Rectal smooth muscle tissue (tissue), 1 donor: ENCODE data around the gene IL32.
"Not testable (repeated sequence)": the region's sequence is repeated elsewhere in the genome, so short reads cannot be mapped to it uniquely, and the experiment has no call there.

ENCODE experiments used
- H3K27ac ChIP-seq: one replicate; pipeline ENCODE4 v1.7.0; 2013; ENCODE audit warnings: low read depth, low read length, inconsistent platforms
- H3K27me3 ChIP-seq: one replicate; pipeline ENCODE4 v1.7.0; 2013; ENCODE audit warnings: low read length; ENCODE audit not compliant: control insufficient read depth, insufficient read depth
- H3K36me3 ChIP-seq: one replicate; pipeline ENCODE4 v1.7.0; 2013; ENCODE audit warnings: low read length; ENCODE audit not compliant: control insufficient read depth, insufficient read depth
- H3K4me1 ChIP-seq: one replicate; pipeline ENCODE4 v1.7.0; 2013; ENCODE audit warnings: low read length; ENCODE audit not compliant: control insufficient read depth, insufficient read depth
- H3K4me3 ChIP-seq: one replicate; pipeline ENCODE4 v1.7.0; 2013; ENCODE audit warnings: low read length
- H3K9ac ChIP-seq: one replicate; pipeline ENCODE4 v1.7.0; 2013; ENCODE audit warnings: low read length

The IL32 gene

GRCh38 chr16:3059041-3059722, 6.3 kb upstream of the IL32 start:
- Histone ChIP-seq H3K27me3 (no peaks in the 10 kb centered on the region), H3K27ac (peak overlapping the region; percentile 55), H3K4me1 (no peaks in the 10 kb centered on the region), H3K9ac (peak overlapping the region; percentile 86), H3K36me3 (no peaks in the 10 kb centered on the region), H3K4me3 (peak overlapping the region; percentile 80)

GRCh38 chr16:3059723-3060242, 5.7 kb upstream of the IL32 start:
- peak overlapping the region; percentile 12 for H3K9ac ChIP-seq
- H3K4me3 ChIP-seq, result peak overlapping the region; percentile 66

GRCh38 chr16:3060339-3061127, 4.9 kb upstream of the IL32 start:
- Histone ChIP-seq H3K36me3 (no peaks in the 10 kb centered on the region), H3K4me1 (no peaks in the 10 kb centered on the region), H3K27me3 (no peaks in the 10 kb centered on the region), H3K4me3 (no peak overlapping the region), H3K27ac (no peak overlapping the region), H3K9ac (no peak overlapping the region)

More at GRCh38 chr16:3059723-3060242, 5.7 kb upstream of the IL32 start:
- no peaks in the 10 kb centered on the region for H3K36me3 ChIP-seq
- H3K27me3 ChIP-seq, result no peaks in the 10 kb centered on the region
- no peaks in the 10 kb centered on the region for H3K4me1 ChIP-seq
- H3K27ac ChIP-seq, result peak overlapping the region; percentile 55

GRCh38 chr16:3062553-3062952, 2.9 kb upstream of the IL32 start:
- Histone ChIP-seq H3K9ac (no peak overlapping the region), H3K4me3 (no peak overlapping the region), H3K27ac (no peak overlapping the region), H3K4me1 (no peaks in the 10 kb centered on the region), H3K27me3 (no peaks in the 10 kb centered on the region), H3K36me3 (no peaks in the 10 kb centered on the region)

GRCh38 chr16:3063625-3064386, 1.6 kb upstream of the IL32 start:
- no peak overlapping the region for H3K4me3 ChIP-seq
- H3K36me3 ChIP-seq, result no peaks in the 10 kb centered on the region
- H3K9ac ChIP-seq, result no peak overlapping the region
- no peaks in the 10 kb centered on the region for H3K27me3 ChIP-seq
- H3K4me1 ChIP-seq, result no peaks in the 10 kb centered on the region
- no peak overlapping the region for H3K27ac ChIP-seq

- Histone ChIP-seq H3K9ac (peak overlapping the region; percentile 66), H3K36me3 (no peaks in the 10 kb centered on the region), H3K27ac (peak overlapping the region; percentile 38), H3K4me3 (peak overlapping the region; percentile 57), H3K4me1 (no peaks in the 10 kb centered on the region), H3K27me3 (no peaks in the 10 kb centered on the region)
Observed at GRCh38 chr16:3065742-3066439, 451 bp downstream of the IL32 start.

- no peaks in the 10 kb centered on the region for H3K4me1 ChIP-seq
- no peaks in the 10 kb centered on the region for H3K36me3 ChIP-seq
- no peaks in the 10 kb centered on the region for H3K27me3 ChIP-seq
- no peak overlapping the region for H3K27ac ChIP-seq
- H3K4me3 ChIP-seq, result peak overlapping the region; percentile 57
- H3K9ac ChIP-seq, result peak overlapping the region; percentile 29
Observed at GRCh38 chr16:3066440-3066748, 954 bp downstream of the IL32 start.

- no peak overlapping the region for H3K27ac ChIP-seq
Observed at GRCh38 chr16:3068487-3068886, 3.0 kb downstream of the IL32 start.

GRCh38 chr16:3069146-3069545, 3.7 kb downstream of the IL32 start:
- not testable (repeated sequence) for H3K4me1 ChIP-seq

More at GRCh38 chr16:3068487-3068886, 3.0 kb downstream of the IL32 start:
- H3K4me1 ChIP-seq, result no peaks in the 10 kb centered on the region
- no peak overlapping the region for H3K9ac ChIP-seq
- H3K27me3 ChIP-seq, result no peaks in the 10 kb centered on the region
- no peaks in the 10 kb centered on the region for H3K36me3 ChIP-seq
- H3K4me3 ChIP-seq, result no peak overlapping the region

GRCh38 chr16:3070608-3071111, 5.2 kb downstream of the IL32 start:
- H3K4me3 ChIP-seq, result no peak overlapping the region
- H3K27ac ChIP-seq, result no peak overlapping the region
- no peak overlapping the region for H3K9ac ChIP-seq
- H3K27me3 ChIP-seq, result no peaks in the 10 kb centered on the region
- H3K4me1 ChIP-seq, result no peaks in the 10 kb centered on the region
- no peaks in the 10 kb centered on the region for H3K36me3 ChIP-seq

More at GRCh38 chr16:3069146-3069545, 3.7 kb downstream of the IL32 start:
- H3K27me3 ChIP-seq, H3K4me3 ChIP-seq, H3K36me3 ChIP-seq, H3K27ac ChIP-seq, H3K9ac ChIP-seq: not testable (repeated sequence)

- no peak overlapping the region for H3K4me3 ChIP-seq
- H3K9ac ChIP-seq, result no peak overlapping the region
- H3K27me3 ChIP-seq, result no peaks in the 10 kb centered on the region
- no peaks in the 10 kb centered on the region for H3K4me1 ChIP-seq
- H3K36me3 ChIP-seq, result no peaks in the 10 kb centered on the region
- H3K27ac ChIP-seq, result no peak overlapping the region
Observed at GRCh38 chr16:3071655-3072054, 6.2 kb downstream of the IL32 start.

GRCh38 chr16:3072148-3072547, 6.7 kb downstream of the IL32 start:
- not testable (repeated sequence) for H3K27ac ChIP-seq, H3K4me1 ChIP-seq, H3K9ac ChIP-seq, H3K4me3 ChIP-seq, H3K36me3 ChIP-seq, H3K27me3 ChIP-seq
